GM18505 (cell line): ENCODE results near the gene SENP8.
"Not testable (repeated sequence)": the region's sequence is repeated elsewhere in the genome, so short reads cannot be mapped to it uniquely, and the experiment has no call there.

Experiments
- ATAC-seq: cut with Tn5 transposase; IDR thresholded peaks from one replicate; pipeline ENCODE4 v1.9.1; 2021; ENCODE audit not compliant: unreplicated experiment
- POLR2A ChIP-seq: IDR thresholded peaks from 4 replicates; pipeline ENCODE4 v1.6.1; 2011; ENCODE audit warnings: borderline replicate concordance; ENCODE audit not compliant: insufficient read depth, insufficient read length; ENCODE audit errors: extremely low read depth

The SENP8 gene

DNA sequence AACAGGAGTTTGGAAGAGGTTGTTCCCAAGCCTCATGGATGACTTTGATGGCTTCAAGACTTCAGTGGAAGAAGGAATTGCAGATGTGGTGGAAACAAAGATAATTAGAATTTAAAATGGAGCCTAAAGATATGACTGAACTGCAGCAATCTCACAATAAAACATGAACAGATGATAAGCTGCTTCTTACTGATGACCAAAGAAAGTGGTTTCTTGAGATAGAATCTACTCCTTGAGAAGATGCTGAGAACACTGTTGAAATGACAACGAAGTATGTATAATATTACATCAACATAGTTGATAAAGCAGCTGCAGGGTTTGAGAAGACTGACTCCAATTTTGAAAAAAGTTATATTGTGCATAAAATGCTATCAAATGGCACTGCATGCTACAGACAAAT lies 21.4 kb upstream of the SENP8 start:
- no peak for ATAC-seq
- TF ChIP-seq POLR2A: no peak

- ATAC-seq: no peak
- no peak for TF ChIP-seq POLR2A
Observed at GRCh38 chr15:72098040-72098439, 20.2 kb upstream of the SENP8 start.

- ATAC-seq: no peak
- no peak for TF ChIP-seq POLR2A
Observed at GRCh38 chr15:72099155-72099554, 19.0 kb upstream of the SENP8 start.

- ATAC-seq: not testable (repeated sequence)
Observed at GRCh38 chr15:72100551-72100950, 17.7 kb upstream of the SENP8 start.

- ATAC-seq: no peak
- TF ChIP-seq POLR2A: no peak
Observed at GRCh38 chr15:72105111-72105510, 13.1 kb upstream of the SENP8 start.

DNA sequence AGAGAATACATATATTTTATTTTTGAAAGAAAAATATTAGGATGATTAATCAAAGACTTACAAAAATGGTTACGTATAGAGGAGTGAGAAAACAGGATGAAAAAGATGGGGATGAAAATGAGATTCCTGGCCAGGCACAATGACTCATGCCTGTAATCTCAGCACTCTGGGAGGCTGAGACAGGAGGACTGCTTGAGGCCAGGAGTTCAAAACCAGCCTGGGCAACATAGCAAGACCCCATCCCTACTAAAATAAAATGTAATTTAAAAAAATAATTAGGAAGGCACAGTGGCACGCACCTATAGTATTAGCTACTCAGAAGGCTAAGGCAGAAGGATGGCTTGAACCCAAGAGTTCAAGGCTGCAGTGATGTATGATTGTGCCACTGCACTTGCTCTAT lies 12.1 kb upstream of the SENP8 start:
- no peak for TF ChIP-seq POLR2A
- ATAC-seq: no peak

DNA sequence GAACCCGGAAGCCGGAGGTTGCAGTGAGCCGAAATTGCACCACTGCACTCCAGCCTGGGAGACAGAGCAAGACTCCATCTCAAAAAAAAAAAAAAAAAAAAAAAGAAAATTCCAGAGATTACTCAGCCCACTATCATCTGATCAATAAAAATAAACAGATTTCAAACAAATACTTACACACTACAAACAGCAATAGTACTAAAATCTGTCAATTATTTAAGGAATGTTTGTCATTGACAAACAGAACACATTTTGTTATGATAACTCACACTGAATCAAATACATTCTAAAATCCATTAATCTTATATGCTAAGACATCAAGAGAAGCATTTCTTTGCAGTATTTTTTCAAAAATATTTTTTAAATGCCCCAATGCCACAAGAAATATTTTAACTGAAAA lies 7.8 kb upstream of the SENP8 start:
- ATAC-seq: no peak
- no peak for TF ChIP-seq POLR2A

DNA sequence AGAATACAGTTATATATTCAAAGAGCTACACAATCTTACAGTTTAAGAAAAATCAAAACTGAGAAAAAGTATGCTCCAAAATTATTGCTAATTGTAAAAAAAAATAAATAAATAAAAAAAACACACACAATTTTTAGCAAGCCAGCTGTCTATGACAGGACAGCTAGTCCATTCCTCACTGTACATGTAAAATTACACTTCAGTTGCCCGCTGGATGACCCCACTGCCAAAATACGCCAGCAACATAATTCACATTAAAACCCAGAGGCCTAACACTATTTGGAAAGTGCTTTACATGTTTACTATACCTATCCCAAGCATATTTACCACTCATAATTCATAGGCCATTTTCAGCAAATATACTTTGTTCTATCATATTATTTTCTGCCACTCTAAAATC lies 6.1 kb upstream of the SENP8 start:
- no peak for TF ChIP-seq POLR2A
- ATAC-seq: no peak

DNA sequence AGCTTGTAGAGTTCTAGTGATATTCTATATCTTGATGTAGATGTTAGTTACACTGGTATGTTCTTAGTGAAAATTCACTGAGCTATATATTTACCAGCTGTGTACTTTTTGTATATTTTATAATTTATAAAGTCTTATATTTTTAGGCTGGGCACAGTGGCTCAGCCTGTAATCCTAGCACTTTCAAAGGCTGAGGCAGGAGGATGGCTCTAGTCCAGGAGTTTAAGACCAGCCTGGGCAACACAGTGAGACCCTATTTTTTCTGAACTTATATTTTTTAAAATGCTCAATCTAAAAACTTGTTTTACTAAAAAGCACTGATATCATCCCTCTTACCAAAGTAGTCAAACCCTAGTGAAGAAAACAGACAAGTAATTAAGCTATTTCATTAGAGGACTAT lies 5.4 kb upstream of the SENP8 start:
- TF ChIP-seq POLR2A: no peak
- ATAC-seq: no peak

GRCh38 chr15:72113347-72114031 lies 4.7 kb upstream of the SENP8 start:
- ATAC-seq: no peak
- no peak for TF ChIP-seq POLR2A

GRCh38 chr15:72116731-72117485 lies 1.3 kb upstream of the SENP8 start:
- TF ChIP-seq POLR2A: no peak
- peak; percentile 1 for ATAC-seq

DNA sequence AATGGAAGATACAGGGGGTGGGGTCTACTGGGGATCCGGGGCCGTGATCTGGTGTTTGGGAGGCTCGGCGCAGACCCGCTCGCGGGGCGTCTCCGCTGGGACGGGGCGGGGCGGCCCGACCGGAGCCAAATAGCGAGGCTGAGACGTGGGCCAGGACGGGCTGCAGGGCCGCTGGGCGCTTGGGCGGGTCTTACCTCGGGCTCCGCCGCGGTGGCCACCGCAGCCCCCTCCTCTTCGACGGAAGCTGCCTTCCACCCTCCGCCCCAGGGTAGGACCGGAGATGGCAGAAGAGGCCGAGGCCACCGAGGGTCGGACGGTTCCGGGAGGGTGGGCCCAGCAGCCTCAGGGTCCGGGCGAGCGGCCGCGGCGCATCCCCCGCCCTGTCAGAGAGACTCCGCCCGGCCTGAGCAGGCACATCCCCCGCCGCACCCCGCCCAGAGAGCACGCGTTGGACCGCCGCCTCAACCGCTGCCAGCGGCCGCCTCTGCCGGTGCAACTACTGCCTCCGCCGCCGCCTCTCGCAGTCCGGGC lies 652 bp upstream of the SENP8 start:
- peak; percentile 43 for TF ChIP-seq POLR2A

GRCh38 chr15:72124218-72124617 lies 6.0 kb downstream of the SENP8 start:
- ATAC-seq: no peak
- no peak for TF ChIP-seq POLR2A

More for the DNA sequence above, 652 bp upstream of the SENP8 start:
- ATAC-seq: peak; percentile 60

DNA sequence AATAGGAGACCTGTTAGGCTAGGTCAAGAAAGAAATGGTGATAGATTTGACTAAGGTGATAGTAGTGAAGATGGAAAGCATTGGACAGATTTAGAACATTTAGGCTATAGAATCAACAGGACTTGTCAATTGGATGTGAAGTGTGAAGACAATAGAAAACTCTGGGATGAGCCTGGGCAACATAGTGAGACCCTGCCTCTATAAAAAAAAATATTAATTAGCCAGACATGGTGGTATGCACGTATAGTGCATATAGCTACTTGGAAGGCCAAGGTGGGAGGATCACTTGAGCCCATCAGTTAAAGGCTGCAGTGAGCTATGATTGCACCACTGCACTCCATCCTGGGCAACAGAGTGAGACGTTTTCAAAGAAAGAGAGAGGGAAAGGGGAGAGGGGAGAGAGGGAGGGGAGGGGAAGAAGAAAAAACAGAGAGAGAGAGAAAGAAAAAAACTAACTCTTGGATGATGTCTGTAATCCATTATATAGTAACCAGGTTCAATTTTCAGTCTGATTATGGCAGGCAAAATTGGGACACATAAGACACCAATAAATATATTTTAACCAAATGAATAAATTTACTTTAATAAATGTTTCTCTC lies 9.6 kb downstream of the SENP8 start:
- ATAC-seq: no peak
- TF ChIP-seq POLR2A: no peak
